Measurements from ENCODE around the gene SPRED2. TPM values are rescaled to one million over a fixed set of nuclear protein-coding genes. Genes with fewer than 3 reads are reported as not detected.

SPRED2 gene
- total RNA-seq = 1 to 10 TPM; 3.1 to 4.3 TPM

GRCh38 chr2:65432227-65433190, at the start of gene SPRED2:
TSS of gene SPRED2 (minus strand) at chr2:65432599. CDS start at chr2:65431987, 612 bp downstream.
- Mint-ChIP-seq H3K36me3 (ENCODE audit: insufficient read depth in 2 of 2) (peaks cover 0 to 5% of the 10 kb centered on the region in 2 donors), H3K27me3 (ENCODE audit: low read depth) (peaks cover 50% of the 10 kb centered on the region), H3K4me3 (peak within 1 kb of the TSS; percentile 90 to 95), H3K27ac (no peak within 1 kb of the TSS), H3K4me1 (ENCODE audit: low read depth) (peaks cover 21% of the 10 kb centered on the region), H3K9me3 (no peaks in the 10 kb centered on the region)
- peak; percentile 23 to 41 for ATAC-seq (replicated peaks in 1 of 2)
- peak; percentile 67 to 71 for DNase-seq

- H3K27ac Mint-ChIP-seq = no peak overlapping the region
- H3K9me3 Mint-ChIP-seq = no peaks in the 10 kb centered on the region
- no peak for ATAC-seq (replicated peaks in 1 of 2)
- peaks cover 5% of the 10 kb centered on the region for H3K27me3 Mint-ChIP-seq (ENCODE audit: low read depth)
- no peaks in the 10 kb centered on the region for H3K4me1 Mint-ChIP-seq (ENCODE audit: low read depth)
- no peak overlapping the region for H3K4me3 Mint-ChIP-seq
- peaks cover 1% of the 10 kb centered on the region in 2 donors for H3K36me3 Mint-ChIP-seq (ENCODE audit: insufficient read depth in 2 of 2)
- no peak for DNase-seq
Measured at GRCh38 chr2:65481961-65482360, 49.6 kb upstream of the SPRED2 start.

- Mint-ChIP-seq H3K4me1 (ENCODE audit: low read depth) (no peaks in the 10 kb centered on the region), H3K9me3 (peaks cover 3 to 9% of the 10 kb centered on the region in 2 donors), H3K4me3 (no peak overlapping the region), H3K27me3 (ENCODE audit: low read depth) (peaks cover 5% of the 10 kb centered on the region), H3K27ac (no peak overlapping the region), H3K36me3 (ENCODE audit: insufficient read depth in 2 of 2) (peaks cover 5% of the 10 kb centered on the region in 2 donors)
- ATAC-seq (replicated peaks in 1 of 2) (no peak), DNase-seq (no peak)
Measured at GRCh38 chr2:65479524-65479923, 47.1 kb upstream of the SPRED2 start.

- DNase-seq (no peak), ATAC-seq (replicated peaks in 1 of 2) (no peak)
- Mint-ChIP-seq H3K27me3 (ENCODE audit: low read depth) (peaks cover under 1% of the 10 kb centered on the region), H3K27ac (no peak overlapping the region), H3K9me3 (peaks cover 3 to 11% of the 10 kb centered on the region in 2 donors), H3K4me1 (ENCODE audit: low read depth) (no peaks in the 10 kb centered on the region), H3K36me3 (ENCODE audit: insufficient read depth in 2 of 2) (peaks cover 8 to 9% of the 10 kb centered on the region in 2 donors), H3K4me3 (no peak overlapping the region)
Measured at GRCh38 chr2:65478498-65479135, 46.2 kb upstream of the SPRED2 start.

- Mint-ChIP-seq H3K27ac (no peak overlapping the region), H3K4me3 (no peak overlapping the region), H3K9me3 (peaks cover 3 to 11% of the 10 kb centered on the region in 2 donors), H3K4me1 (ENCODE audit: low read depth) (no peaks in the 10 kb centered on the region), H3K36me3 (ENCODE audit: insufficient read depth in 2 of 2) (peaks cover 8 to 9% of the 10 kb centered on the region in 2 donors), H3K27me3 (ENCODE audit: low read depth) (no peaks in the 10 kb centered on the region)
- DNase-seq (no peak), ATAC-seq (replicated peaks in 1 of 2) (no peak)
Measured at GRCh38 chr2:65477590-65477989, 45.2 kb upstream of the SPRED2 start.

GRCh38 chr2:65476778-65477177, 44.4 kb upstream of the SPRED2 start:
- peaks cover 3 to 11% of the 10 kb centered on the region in 2 donors for H3K9me3 Mint-ChIP-seq
- ATAC-seq (replicated peaks in 1 of 2) (no peak), DNase-seq (no peak)
- H3K27me3 Mint-ChIP-seq (ENCODE audit: low read depth) = no peaks in the 10 kb centered on the region
- no peaks in the 10 kb centered on the region for H3K4me1 Mint-ChIP-seq (ENCODE audit: low read depth)
- H3K4me3 Mint-ChIP-seq = no peak overlapping the region
- H3K36me3 Mint-ChIP-seq (ENCODE audit: insufficient read depth in 2 of 2) = peaks cover 8 to 9% of the 10 kb centered on the region in 2 donors
- no peak overlapping the region for H3K27ac Mint-ChIP-seq

GRCh38 chr2:65475000-65475399, 42.6 kb upstream of the SPRED2 start:
- no peaks in the 10 kb centered on the region for H3K27me3 Mint-ChIP-seq (ENCODE audit: low read depth)
- no peak for ATAC-seq (replicated peaks in 1 of 2)
- H3K36me3 Mint-ChIP-seq (ENCODE audit: insufficient read depth in 2 of 2) = peaks cover 8 to 9% of the 10 kb centered on the region in 2 donors
- no peak for DNase-seq
- H3K4me3 Mint-ChIP-seq = no peak overlapping the region
- peaks cover 3 to 11% of the 10 kb centered on the region in 2 donors for H3K9me3 Mint-ChIP-seq
- no peak overlapping the region for H3K27ac Mint-ChIP-seq
- H3K4me1 Mint-ChIP-seq (ENCODE audit: low read depth) = no peaks in the 10 kb centered on the region

GRCh38 chr2:65473045-65473444, 40.6 kb upstream of the SPRED2 start:
- Mint-ChIP-seq H3K36me3 (ENCODE audit: insufficient read depth in 2 of 2) (peaks cover 8 to 9% of the 10 kb centered on the region in 2 donors), H3K27me3 (ENCODE audit: low read depth) (no peaks in the 10 kb centered on the region), H3K27ac (no peak overlapping the region), H3K4me3 (no peak overlapping the region), H3K9me3 (peaks cover 3 to 11% of the 10 kb centered on the region in 2 donors), H3K4me1 (ENCODE audit: low read depth) (no peaks in the 10 kb centered on the region)
- ATAC-seq (replicated peaks in 1 of 2) (no peak), DNase-seq (no peak)

GRCh38 chr2:65471409-65471808, 39.0 kb upstream of the SPRED2 start:
- Mint-ChIP-seq H3K27ac (no peak overlapping the region), H3K27me3 (ENCODE audit: low read depth) (no peaks in the 10 kb centered on the region), H3K4me3 (no peak overlapping the region), H3K4me1 (ENCODE audit: low read depth) (no peaks in the 10 kb centered on the region), H3K9me3 (peaks cover 3 to 8% of the 10 kb centered on the region in 2 donors), H3K36me3 (ENCODE audit: insufficient read depth in 2 of 2) (peaks cover 7 to 9% of the 10 kb centered on the region in 2 donors)
- no peak for ATAC-seq (replicated peaks in 1 of 2)
- DNase-seq = no peak

- Mint-ChIP-seq H3K9me3 (peaks cover 0 to 2% of the 10 kb centered on the region in 2 donors), H3K36me3 (ENCODE audit: insufficient read depth in 2 of 2) (no peaks in the 10 kb centered on the region), H3K27ac (no peak overlapping the region), H3K4me1 (ENCODE audit: low read depth) (no peaks in the 10 kb centered on the region), H3K27me3 (ENCODE audit: low read depth) (peaks cover 14% of the 10 kb centered on the region), H3K4me3 (no peak overlapping the region)
- ATAC-seq (replicated peaks in 1 of 2) (no peak), DNase-seq (no peak)
Measured at GRCh38 chr2:65466551-65466950, 34.2 kb upstream of the SPRED2 start.

GRCh38 chr2:65465857-65466256, 33.5 kb upstream of the SPRED2 start:
- Mint-ChIP-seq H3K27me3 (ENCODE audit: low read depth) (peaks cover 21% of the 10 kb centered on the region), H3K27ac (no peak overlapping the region), H3K4me1 (ENCODE audit: low read depth) (no peaks in the 10 kb centered on the region), H3K36me3 (ENCODE audit: insufficient read depth in 2 of 2) (no peaks in the 10 kb centered on the region), H3K4me3 (no peak overlapping the region), H3K9me3 (peaks cover 0 to 2% of the 10 kb centered on the region in 2 donors)
- no peak for ATAC-seq (replicated peaks in 1 of 2)
- DNase-seq = no peak

- no peak overlapping the region for H3K27ac Mint-ChIP-seq
- no peak for DNase-seq
- no peaks in the 10 kb centered on the region for H3K36me3 Mint-ChIP-seq (ENCODE audit: insufficient read depth in 2 of 2)
- H3K9me3 Mint-ChIP-seq = peaks cover 0 to 2% of the 10 kb centered on the region in 2 donors
- no peak overlapping the region for H3K4me3 Mint-ChIP-seq
- H3K4me1 Mint-ChIP-seq (ENCODE audit: low read depth) = no peaks in the 10 kb centered on the region
- H3K27me3 Mint-ChIP-seq (ENCODE audit: low read depth) = peaks cover 24% of the 10 kb centered on the region
- no peak for ATAC-seq (replicated peaks in 1 of 2)
Measured at GRCh38 chr2:65465124-65465523, 32.7 kb upstream of the SPRED2 start.

GRCh38 chr2:65464604-65465003, 32.2 kb upstream of the SPRED2 start:
- Mint-ChIP-seq H3K4me1 (ENCODE audit: low read depth) (no peaks in the 10 kb centered on the region), H3K9me3 (peaks cover 0 to 2% of the 10 kb centered on the region in 2 donors), H3K27me3 (ENCODE audit: low read depth) (peaks cover 29% of the 10 kb centered on the region), H3K4me3 (no peak overlapping the region), H3K36me3 (ENCODE audit: insufficient read depth in 2 of 2) (no peaks in the 10 kb centered on the region), H3K27ac (no peak overlapping the region)
- no peak for ATAC-seq (replicated peaks in 1 of 2)
- no peak for DNase-seq
